Neural crest cell (in vitro differentiated cells): ENCODE results near the gene LCE3A. TPM values are rescaled to one million over a fixed set of nuclear protein-coding genes. Genes with fewer than 3 reads are reported as not detected.

ENCODE experiments used
- DNase-seq: peaks from one replicate; pipeline ENCODE4 v3.0.0; 2021; ENCODE audit warnings: low read depth, mixed read lengths, low spot score
- H3K27ac Mint-ChIP-seq: one replicate; pipeline ENCODE4 v1.8.0; 2021; ENCODE audit warnings: mild to moderate bottlenecking, mixed read lengths; ENCODE audit not compliant: unreplicated experiment
- H3K27me3 Mint-ChIP-seq: 2 replicates; pipeline ENCODE4 v1.8.0; 2021; ENCODE audit warnings: low read depth, mild to moderate bottlenecking, mixed read lengths
- H3K36me3 Mint-ChIP-seq: 2 replicates; pipeline ENCODE4 v1.8.0; 2021; ENCODE audit warnings: low read depth, mild to moderate bottlenecking, mixed read lengths
- H3K4me1 Mint-ChIP-seq: 2 replicates; pipeline ENCODE4 v1.8.0; 2021; ENCODE audit warnings: mixed read lengths
- H3K4me3 Mint-ChIP-seq: one replicate; pipeline ENCODE4 v1.8.0; 2021; ENCODE audit warnings: mild to moderate bottlenecking, mixed read lengths
- H3K9me3 Mint-ChIP-seq: 2 replicates; pipeline ENCODE4 v1.8.0; 2021; ENCODE audit warnings: mixed read lengths
- CTCF ChIP-seq: fragments of 200-600 bp; sonication (generic); conservative IDR thresholded peaks from 2 replicates; pipeline ENCODE4 v1.5.0; 2021; ENCODE audit warnings: antibody characterized with exemption, mild to moderate bottlenecking
- total RNA-seq: library from RNA; stranded (reverse); gene quantifications from 2 replicates; pipeline ENCODE4 v1.2.1, GENCODE V29; 2021

Gene LCE3A
- total RNA-seq, 1 donor from 2014 or later, result not detected

DNA sequence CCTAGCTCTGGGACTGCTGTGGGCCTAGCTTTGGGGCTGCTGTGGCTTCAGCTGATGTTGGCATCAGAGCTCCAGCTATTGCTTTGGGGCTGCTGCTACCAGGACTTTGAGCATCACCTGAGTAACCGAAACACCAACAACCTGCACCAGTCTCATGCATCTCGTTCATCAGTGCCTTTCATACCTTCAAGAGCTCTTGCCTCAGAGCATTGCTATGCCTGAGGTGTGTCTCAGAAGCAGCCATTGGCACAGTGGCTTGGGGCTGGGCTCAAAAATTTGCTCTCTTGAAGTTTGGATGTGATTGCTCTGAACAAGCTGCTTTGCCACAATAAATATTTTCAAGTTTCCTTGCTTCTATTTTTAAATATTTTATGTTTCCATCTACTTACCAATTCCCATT, 33.6 kb upstream of the LCE3A start:
- no peak overlapping the region for H3K27ac Mint-ChIP-seq
- peaks cover 2% of the 10 kb centered on the region for H3K36me3 Mint-ChIP-seq
- no peak overlapping the region for H3K4me3 Mint-ChIP-seq
- TF ChIP-seq CTCF, result no peak
- H3K4me1 Mint-ChIP-seq, result no peaks in the 10 kb centered on the region
- DNase-seq, result no peak
- peaks cover 15% of the 10 kb centered on the region for H3K9me3 Mint-ChIP-seq
- H3K27me3 Mint-ChIP-seq, result no peaks in the 10 kb centered on the region

DNA sequence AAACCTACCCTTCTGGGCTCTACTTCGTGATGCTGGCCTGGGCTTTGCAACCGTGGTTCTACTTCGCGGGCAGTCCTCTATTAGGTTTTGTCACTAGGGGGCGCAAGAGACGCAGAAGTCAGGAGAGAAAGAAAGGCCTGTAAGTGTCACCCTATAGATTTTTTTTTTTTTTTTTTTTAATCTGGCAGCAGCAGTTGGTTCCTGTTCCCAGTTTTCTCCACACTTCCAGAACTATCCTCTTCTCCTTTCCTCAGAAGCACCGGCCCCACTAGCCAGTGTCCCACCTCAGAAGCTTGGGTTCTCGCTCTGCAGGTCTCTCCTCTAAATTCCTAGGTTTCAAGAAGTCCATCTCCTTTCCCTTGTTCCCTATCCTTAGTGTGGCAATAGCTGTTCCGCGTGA, 31.2 kb upstream of the LCE3A start:
- Mint-ChIP-seq H3K36me3 (peaks cover 2% of the 10 kb centered on the region), H3K4me1 (no peaks in the 10 kb centered on the region), H3K9me3 (peaks cover 24% of the 10 kb centered on the region), H3K27me3 (no peaks in the 10 kb centered on the region), H3K4me3 (no peak overlapping the region), H3K27ac (no peak overlapping the region)
- peak; percentile 40 for TF ChIP-seq CTCF
- no peak for DNase-seq

- H3K36me3 Mint-ChIP-seq, result peaks cover 5% of the 10 kb centered on the region
Observed at GRCh38 chr1:152646656-152647055, 23.8 kb upstream of the LCE3A start.

DNA sequence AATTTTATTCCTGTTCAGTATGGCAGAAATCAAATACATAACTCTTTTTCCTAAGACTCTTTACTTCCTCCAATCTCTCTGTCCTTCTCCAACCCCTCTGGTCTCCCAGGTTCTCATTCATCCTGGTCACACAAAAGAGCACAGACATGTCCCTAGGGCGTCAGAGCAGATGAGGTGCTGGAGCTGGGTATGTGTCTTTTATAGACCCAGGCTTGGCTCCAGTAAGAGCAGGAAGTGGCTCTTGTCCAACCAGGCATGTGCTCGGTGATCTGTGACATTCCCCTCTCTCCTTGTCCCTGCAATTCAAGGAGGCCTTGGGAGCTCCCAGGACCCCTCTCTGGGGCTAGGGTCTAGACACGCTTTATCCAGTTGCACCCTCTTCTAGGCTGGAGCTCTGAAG, 22.2 kb upstream of the LCE3A start:
- H3K27me3 Mint-ChIP-seq, result no peaks in the 10 kb centered on the region
- H3K9me3 Mint-ChIP-seq, result peaks cover 20% of the 10 kb centered on the region
- H3K36me3 Mint-ChIP-seq, result peaks cover 5% of the 10 kb centered on the region

More at GRCh38 chr1:152646656-152647055, 23.8 kb upstream of the LCE3A start:
- no peak overlapping the region for H3K27ac Mint-ChIP-seq
- no peaks in the 10 kb centered on the region for H3K4me1 Mint-ChIP-seq
- H3K4me3 Mint-ChIP-seq, result no peak overlapping the region
- TF ChIP-seq CTCF, result no peak
- H3K9me3 Mint-ChIP-seq, result peaks cover 17% of the 10 kb centered on the region
- H3K27me3 Mint-ChIP-seq, result no peaks in the 10 kb centered on the region
- no peak for DNase-seq

DNA sequence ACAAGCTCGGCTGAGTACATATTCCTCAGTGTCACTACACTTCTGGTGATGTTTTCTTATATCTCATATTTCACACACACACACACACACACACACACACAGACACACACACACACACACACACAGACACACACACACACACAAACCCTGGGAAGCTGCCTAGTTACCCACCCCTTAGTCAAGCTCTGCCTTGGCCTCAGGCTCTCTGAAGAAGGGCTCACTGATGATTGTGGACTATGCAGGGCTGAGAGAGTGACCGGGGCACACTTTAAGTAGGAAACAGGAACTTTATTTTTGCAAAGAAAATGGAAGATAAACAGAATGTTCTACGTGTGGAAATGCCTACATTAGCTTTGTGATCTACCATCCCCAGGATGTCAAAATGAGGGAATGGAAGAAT, 21.0 kb upstream of the LCE3A start:
- Mint-ChIP-seq H3K36me3 (peaks cover 5% of the 10 kb centered on the region), H3K27ac (no peak overlapping the region), H3K27me3 (no peaks in the 10 kb centered on the region), H3K4me1 (no peaks in the 10 kb centered on the region), H3K4me3 (no peak overlapping the region), H3K9me3 (peaks cover 20% of the 10 kb centered on the region)
- no peak for TF ChIP-seq CTCF
- DNase-seq, result no peak

More for the DNA sequence above, 22.2 kb upstream of the LCE3A start:
- no peak for DNase-seq
- Mint-ChIP-seq H3K27ac (no peak overlapping the region), H3K4me3 (no peak overlapping the region), H3K4me1 (no peaks in the 10 kb centered on the region)
- no peak for TF ChIP-seq CTCF

DNA sequence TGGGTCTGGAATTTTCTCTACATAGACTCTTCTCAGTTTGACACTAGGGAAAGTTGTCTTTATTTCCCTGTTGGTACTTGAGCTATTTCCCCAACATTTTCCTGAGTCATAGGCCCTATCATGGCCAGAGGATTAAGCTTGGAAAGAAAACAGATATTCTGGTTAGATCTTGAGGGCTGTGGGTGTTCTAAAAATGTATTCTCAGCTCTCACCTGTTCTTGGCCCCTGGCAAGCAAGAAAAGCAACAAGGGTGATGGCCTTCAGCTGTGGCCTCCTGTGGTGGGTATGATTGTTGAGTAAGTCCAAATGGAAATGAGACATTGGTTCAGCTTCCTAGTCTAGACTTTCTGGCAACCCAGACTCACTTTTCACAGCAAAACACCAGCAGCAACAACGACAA, 17.4 kb upstream of the LCE3A start:
- peaks cover 21% of the 10 kb centered on the region for H3K9me3 Mint-ChIP-seq
- no peaks in the 10 kb centered on the region for H3K27me3 Mint-ChIP-seq
- no peak for DNase-seq
- H3K36me3 Mint-ChIP-seq, result peaks cover 5% of the 10 kb centered on the region
- no peak for TF ChIP-seq CTCF
- H3K27ac Mint-ChIP-seq, result no peak overlapping the region
- no peak overlapping the region for H3K4me3 Mint-ChIP-seq
- H3K4me1 Mint-ChIP-seq, result no peaks in the 10 kb centered on the region
